Fibroblast of skin of scalp (primary cell): ENCODE measurements around the gene DACH2.
A peak's percentile ranks its signal among the peaks of the same experiment; 100 is the strongest.

Experiments
- DNase-seq: peaks from one replicate; pipeline ENCODE4 v3.0.0-alpha.2; 2013

Gene DACH2

DNA sequence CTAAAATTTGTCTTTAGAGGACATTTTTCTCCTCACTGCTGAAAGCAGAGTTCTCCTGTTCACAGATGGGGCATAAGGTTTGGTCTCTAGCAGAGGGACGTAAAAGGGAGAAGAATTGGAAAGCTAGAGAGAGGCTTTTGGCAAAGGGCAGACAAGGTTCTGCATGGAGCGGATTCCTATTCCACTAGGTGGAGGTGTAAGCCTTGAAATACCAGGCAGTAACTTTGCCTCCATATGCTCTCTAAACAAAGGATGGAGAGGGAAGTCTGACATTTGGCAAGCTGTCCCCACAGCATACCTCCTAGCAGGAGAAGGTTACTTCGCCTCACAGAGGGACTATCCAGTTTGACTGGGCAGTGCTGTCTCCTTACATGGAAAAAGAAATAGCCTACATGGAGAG is 174.7 kb downstream of the DACH2 start:
- DNase-seq: no peak

DNA sequence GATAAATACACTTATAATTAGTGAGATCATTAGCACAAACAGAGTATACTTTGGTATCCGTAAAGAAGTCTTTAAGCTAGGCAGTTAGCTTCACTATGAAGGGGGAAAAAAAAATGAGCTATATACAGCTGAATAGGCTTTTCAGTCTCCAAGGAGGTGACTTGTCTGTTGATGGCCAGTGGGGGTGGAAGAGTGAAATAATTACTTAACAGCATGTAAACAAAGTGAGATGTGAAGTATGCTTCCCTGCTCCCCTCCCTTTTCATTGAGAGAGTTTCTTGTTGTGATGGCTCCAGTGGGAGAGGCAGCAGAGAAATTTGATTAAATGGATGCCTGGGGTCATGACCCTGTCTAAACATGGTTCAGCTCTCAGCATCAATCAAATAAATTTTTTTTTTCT is 180.9 kb downstream of the DACH2 start:
- DNase-seq: no peak

DNA sequence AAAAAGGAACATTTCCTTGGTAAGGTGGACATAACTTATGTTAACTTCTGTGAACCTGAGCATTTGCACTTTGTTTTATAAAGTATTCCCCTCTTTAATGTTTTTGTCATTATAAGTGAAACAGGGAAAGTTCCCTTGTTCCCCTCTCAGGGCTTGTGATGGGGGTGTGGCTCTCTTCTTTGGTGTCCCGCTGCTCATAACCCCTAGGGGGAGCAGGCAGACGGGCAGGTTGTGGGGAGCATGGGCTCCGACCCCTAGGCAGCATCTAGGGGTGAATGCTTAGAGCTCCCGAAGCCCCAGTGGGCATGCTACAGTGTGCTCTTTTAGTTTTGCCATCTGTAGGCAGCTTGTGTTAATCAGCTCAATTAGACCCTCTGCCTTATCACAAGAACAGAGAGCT is 200.4 kb downstream of the DACH2 start:
- no peak for DNase-seq

DNA sequence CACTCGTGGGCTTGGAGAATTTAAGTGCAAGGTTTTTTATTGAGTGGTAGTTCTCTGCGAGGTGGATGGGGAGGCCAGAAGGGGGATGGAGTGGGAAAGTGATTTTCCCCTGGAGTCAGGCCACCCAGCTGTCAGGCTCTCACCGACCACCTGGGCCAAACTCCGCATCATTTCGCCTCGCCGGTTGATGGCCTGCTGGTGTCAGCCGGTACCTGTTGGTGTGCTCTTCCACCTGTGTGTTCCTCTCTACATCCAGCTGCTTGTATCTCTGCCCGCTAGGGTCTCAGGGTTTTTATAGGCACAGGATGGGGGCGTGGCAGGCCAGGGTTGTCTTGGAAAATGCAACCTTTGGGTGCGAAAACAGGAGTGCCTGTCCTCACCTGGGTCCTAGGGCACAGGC is 200.9 kb downstream of the DACH2 start:
- DNase-seq: no peak

DNA sequence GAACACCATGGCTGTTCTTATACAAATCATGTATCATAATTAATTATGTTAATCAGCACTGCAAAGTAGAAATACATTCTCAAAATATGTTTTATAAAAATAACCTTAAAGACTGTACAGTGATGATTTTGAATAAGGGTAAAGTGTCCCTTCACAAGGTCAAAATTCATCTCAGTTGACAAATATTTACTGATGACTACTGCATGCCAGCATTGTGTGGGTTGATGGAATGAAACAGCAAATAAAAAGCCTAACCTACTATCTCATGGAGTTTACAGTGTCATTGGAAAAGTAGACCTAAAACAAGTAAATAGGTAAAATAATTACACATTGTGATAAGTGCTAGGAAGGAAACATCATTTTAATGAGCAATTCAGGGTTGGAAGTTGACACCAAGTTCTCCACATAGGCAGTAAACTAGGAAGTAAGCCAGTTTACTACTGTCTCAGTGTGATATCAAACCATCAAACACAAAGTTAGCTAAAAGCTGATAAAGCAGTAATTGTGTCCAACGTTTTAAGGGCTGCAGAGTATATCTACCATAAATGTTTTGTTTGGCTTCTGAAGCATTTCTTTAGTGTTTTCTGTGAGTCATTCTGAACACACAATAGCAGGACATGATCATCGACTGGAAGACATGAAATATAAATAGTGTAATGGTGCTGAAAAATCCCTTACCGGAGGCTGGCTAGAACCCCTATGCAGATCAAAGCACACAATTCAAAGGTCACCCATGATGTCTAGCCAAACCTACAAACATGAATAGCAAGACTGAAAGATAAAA is 221.8 kb downstream of the DACH2 start:
- no peak for DNase-seq

DNA sequence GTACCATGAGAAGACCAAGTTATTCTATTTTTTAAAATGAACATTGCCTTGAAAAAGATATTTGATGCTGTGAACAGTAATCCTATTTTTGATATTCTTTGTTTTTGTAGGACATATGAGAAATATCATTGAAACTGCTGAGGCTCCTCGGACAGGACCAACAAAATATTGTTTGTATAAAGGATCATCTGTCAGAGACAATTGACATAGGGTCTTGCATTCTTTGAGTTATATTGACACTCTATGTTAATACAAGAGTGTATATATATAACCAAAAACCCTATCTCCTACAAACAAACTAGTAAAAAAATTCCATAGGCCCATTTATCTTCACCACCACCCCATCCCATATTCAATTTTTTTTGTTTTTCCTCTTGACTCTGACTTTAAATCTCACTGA is 222.7 kb downstream of the DACH2 start:
- no peak for DNase-seq

DNA sequence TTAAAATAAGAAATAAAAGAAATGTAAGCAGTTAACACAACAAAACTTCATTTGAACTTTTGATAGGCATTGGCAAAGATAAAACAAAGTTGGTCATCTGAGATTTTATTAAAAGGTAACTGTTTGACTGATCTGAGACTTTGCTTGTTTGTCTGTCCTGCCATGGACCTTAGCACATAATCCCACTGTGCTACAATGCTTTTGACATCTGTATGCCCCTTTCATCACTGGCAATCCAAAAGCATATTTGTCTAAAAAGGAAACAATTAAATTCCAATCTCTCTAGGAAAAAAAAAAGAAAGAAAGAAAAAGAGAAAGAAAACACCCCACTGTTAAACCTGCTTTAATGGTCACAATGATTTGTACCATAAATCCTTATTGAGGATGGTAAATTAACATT is 231.0 kb downstream of the DACH2 start:
- no peak for DNase-seq

DNA sequence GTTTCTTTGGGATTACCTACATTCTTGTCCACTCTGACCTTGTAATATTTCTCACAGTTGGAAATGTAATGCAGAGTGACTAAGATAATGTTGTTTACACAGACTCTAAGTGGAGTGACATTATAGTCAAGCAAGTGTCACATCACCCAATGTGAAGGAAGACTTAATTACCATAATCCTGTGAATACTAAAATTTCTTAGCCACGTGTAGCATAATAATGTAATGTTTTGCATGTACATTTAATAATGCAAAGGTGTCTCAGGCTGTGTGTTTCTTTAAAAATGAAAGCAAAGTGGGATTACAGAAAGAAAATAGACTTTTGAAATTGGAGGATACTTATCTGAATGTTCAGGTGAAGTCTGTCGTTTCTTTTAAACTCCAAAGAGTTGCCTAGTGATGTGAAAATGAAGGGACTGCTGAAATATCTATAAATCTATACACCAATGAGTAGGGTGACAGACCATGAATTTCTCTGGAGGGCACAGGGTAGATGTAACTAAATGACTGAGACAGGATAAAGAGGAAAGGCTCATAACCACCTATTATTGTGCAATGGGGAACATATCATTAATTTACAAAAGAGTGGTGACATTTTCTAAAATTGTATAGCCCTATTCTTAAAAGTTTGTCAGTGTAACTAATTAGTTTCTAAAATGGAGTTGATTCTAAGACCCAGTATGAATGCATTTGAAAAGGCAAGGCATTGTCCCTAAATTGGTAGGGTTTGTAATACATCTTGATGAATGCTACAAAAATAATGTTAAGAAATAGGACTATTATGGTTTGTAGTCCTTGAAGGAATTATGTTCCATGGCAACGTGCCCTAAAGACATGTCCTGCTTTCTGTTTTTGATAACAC is 235.7 kb downstream of the DACH2 start:
- no peak for DNase-seq

DNA sequence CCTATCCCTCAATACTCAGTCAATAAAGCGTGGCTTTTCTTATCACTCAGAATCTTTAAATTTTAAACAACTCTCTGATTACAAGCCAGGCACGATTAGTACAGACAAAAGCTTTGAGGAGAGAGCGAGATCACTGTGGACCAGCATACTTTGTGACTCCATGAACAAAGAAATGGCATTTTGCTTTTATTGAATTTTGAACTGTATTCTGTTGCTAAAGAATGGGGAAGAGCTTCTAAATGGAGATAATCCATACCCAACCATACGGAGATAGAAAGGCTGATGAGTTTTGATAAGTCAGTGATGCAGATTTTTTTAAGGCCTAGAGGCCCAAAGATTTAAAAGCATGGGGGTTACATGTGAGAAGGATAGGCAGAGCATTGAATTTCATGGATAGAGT is 259.1 kb downstream of the DACH2 start:
- DNase-seq: no peak

DNA sequence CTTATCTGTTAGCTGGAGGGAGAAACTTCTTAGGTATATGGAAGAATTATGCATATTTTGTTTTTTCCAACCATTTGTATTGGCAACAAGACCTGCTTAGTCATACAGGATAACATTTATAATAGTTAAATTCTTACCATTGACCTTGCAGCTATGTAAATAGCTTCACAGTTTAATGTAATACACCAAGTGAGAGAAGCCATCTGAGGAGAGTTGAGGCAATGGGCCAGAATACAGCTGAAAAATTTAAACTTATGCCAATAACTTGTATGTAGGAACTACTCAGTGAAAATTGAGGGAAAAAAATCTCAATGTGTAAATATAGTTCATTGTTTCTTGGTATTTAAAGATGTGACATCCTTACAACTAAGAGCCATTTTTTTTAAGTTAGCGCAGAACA is 273.5 kb downstream of the DACH2 start:
- no peak for DNase-seq

DNA sequence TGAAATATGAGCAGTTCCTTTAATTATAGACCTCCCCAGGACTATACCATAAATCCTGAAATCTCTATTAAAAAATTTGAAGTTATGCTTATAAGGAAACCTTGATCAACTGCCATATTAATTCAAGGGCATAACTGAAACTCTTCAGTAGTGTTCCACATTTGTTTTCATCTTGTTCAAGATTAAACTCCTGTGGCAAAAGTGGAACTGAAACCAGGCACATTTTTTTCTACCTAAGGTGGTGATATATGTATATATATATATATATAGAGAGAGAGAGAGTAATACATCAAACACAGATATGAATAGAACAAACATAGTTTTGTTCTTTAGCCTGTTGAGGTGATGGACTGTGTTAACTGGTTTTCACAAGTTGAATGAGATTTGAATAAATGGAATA is 287.9 kb downstream of the DACH2 start:
- no peak for DNase-seq

DNA sequence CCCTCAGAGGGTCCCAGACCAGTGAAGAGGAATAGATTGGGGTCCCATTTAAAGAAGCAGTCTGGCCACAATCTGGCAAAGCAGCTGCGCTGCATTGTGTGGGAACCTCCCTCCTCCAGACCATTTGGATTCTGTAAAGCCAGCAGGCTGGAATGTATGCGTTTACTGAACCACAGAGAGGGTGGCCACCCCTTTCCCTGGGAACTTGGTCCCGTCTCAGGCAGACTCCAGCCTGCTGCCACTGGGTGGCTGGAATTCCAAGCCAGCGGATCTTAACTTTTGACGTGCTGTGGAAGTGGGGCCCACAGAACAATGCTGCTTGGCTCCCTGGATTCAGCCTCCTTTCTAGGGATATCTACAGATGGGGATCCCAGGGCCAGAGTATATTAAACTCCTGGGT is 307.2 kb downstream of the DACH2 start:
- DNase-seq: no peak

DNA sequence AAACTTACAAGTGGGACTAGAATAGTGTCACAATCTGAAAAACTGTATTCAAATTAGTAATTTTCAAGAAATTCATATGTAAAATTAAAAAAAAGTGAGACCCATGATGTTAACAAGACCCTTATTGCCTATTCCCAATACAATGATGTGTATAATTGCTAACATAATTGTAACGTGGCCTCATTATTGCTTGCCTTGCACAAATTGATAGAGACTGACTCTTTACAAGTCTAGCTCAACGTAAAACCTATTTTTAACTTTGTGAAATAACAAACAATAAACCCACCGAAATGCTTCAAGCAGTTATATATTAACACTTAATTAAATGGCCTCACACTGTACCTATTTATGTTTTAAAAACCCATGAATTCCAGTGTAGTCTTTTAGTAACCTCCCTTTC is 312.5 kb downstream of the DACH2 start:
- DNase-seq: no peak

DNA sequence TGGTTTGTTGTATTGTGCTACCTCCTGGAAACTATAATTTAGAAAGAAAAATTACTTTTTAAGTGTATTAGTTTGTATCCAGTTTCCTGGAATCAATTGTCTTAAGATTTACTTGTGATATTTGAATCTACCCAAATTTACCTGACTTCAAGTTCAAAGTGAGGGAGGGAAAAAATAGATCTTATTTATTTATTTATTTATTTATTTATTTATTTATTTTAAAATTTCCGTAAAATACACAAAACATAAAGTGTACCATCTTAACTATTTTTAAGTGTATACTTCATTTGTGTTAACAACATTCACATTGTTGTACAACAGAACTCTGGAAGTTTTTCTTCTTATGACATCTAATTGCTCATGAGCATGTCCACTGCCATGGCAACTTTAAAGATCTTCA is 356.0 kb downstream of the DACH2 start:
- DNase-seq: no peak

DNA sequence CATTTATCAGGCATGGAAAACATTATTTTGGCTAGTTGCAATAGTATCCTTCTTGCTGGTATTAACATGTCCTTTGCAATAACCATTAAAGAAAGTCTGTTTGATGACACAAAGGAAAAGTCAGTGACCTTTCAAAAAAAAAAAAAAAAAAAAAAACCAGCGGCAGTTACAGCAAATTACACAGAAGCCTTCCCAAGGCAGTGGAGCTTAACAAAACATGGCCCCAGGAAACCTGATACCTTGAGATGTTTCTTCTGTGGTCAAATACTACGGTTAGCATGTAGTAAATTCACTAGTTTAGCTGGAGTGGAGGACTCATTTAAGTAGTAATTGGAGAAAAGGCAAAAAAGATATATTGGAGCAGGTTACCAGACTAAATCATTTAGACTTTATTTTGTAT is 359.1 kb downstream of the DACH2 start:
- DNase-seq: no peak

DNA sequence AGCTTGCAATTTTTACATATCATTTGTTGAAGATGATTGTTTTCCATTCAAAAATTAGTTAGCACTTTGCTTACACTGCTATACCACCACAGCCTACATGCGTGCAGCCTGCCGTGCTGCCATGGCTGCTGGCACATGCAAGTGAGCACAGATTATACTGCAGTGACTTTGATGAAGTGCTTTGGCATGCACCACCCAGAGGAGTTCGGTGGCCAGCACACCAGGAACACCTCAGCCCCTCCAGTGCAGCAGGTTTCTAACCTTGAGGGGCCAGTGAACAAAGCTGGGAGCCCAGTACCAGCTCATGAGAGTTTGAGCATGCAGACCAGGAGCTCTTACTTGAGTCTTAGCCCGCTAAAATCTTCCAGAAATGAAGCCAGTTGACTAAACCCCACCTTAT is 431.5 kb downstream of the DACH2 start:
- no peak for DNase-seq

DNA sequence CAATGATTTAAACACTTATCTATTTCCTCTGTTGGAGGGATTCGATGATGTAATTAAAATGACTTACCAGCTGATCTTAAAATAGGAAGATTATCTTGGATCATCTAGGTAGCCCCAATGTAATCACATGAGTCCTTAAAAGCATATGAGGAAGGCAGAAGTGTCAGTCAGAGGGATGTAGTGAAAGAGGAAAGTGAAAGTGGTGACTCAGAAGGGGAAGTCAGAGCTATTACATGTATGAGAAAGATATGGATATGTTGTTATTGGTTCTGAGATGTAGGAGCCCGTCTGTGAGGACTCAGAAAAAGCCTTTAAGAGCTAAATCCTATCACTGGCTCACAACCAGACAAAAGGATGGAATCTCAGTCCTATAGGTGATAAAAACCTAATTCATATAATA is 456.4 kb downstream of the DACH2 start:
- DNase-seq: no peak

DNA sequence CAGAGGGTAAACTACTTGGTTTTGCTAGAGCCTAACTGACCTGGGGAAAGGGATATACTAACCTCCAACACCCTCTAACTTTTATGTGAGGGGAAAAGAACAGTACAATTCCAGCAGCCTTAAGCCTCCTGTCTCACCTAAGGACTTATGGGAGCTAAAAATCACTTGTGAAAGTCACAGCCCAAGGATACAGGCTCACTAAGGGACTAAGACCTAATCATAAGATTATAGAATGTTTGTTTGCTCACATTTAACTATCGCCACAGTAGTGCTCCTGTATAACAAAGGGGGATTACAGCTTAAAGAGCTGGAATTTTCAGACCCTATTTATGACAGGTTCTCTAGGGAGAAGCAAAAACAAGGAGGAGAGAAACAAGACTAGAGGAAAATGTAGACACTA is 548.7 kb downstream of the DACH2 start:
- DNase-seq: no peak

DNA sequence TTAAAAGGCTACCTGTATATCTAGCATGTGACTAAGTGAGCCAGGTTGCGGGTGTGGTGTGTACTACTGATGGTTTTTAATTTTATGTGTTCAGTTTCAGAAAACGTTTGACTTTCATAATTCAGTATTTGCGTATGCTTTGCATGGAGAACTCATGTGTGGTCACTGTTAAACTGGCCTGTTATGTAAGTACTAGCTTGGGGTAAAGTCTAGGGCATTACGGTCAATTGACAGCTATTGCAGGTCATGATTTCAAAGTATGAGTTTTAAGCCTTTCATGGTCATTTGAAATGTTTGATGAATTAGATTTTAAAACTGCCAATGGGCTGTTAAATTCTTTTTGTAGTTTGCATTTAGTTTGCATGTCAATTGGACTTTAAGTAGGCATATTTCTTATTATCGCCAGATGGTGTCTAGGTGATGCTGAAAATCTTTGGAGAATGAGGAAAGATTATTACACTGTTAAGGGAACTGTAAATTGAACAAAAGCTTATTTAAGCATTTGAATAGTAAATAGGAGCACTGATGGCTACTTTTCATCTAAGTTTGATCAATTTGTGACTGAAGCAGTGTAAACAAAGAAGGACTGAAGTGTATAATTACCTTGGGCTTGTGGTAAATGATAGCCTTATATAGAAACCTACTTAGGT is 563.4 kb downstream of the DACH2 start:
- no peak for DNase-seq

DNA sequence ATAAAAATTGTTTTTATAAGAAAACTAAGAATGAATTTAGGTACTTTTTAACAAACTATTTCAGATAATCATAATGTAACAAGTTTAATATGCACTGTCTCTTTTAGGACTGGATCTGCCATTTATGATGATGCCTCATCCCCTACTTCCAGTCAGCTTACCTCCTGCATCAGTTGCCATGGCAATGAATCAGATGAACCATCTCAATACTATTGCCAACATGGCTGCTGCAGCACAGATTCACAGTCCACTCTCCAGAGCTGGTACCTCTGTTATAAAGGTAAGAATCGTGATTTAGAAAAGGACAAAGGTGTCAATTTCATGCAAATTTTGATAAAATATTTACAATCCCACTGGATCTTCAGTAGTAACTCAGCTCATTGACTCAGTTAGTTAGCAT is 566.2 kb downstream of the DACH2 start:
- no peak for DNase-seq

DNA sequence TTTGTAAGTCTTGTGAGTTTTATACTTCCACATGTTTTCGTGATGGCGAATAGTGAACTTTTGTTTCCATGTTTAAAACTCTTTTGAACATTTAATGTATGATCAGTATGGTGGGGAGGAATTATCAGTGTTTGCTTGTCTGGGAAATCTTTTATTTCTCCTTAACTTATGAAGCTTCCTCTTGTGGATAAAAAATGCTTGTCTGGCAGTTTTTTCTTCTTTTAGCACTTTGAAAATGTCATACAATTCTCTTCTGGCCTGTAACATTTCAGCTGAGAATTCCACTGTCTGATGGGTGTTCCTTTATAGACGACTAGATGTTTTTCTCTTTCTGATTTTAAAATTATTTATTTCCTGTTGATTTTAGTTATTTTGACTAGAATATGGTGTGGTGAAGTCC is 576.0 kb downstream of the DACH2 start:
- DNase-seq: no peak

DNA sequence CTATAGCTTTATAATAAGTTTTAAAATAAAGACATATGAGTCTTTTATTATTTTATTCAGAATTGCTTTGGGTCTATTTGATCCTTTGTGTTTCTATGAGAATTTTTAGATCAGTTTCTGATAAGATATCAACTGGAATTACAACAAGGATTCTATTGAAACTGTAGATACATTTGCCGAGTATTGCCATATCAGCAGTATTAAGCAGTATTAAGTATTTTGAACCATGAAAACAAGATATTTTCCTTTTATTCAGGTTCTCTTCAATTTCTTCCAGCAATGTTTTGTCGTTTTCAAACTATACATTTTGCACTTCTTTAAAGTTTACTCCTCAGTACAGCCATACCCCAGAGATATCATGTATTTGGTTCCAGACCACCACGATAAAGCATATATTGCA is 598.8 kb downstream of the DACH2 start:
- no peak for DNase-seq

DNA sequence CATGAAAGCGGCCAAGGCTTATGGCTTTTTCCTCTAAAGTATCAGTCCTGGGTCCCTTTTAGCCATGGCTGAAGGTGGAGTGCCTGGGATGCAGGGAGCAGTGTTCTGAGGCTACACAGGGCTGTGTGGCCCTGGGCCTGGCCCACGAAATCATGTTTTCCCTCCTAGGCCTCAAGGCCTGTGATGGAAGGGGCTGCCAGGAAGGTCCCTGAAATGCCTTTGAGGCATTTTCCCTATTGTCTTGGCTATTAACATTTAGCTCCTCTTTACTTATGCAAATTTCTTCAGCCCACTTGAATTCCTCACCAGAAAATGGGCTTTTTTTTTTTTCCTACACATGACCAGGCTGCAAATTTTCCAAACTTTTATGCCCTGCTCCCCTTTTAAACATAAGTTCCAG is 657.0 kb downstream of the DACH2 start:
- DNase-seq: no peak

DNA sequence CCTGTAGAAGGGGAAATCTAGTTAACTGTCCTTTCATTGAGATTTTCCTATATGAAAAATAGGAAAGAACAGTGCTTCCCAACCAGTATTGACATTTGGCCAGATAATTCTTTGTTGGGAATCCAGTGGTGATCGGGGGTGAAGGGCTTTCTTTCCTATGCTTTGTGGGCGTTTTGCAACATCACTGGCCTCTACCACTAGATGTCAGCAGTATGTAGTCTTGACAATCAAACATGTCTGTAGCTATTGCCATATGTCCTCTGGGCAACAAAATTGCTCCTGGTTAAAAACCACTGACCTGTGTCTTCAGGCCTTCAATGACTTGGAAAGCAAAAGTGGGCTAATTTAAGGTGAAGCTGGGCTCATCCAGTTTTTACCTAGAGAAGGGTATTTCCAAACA is 658.5 kb downstream of the DACH2 start:
- DNase-seq: peak; percentile 1
